Measurements from ENCODE around the gene TMEM150A.
"Not testable (repeated sequence)": the region's sequence is repeated elsewhere in the genome, so short reads cannot be mapped to it uniquely, and the experiment has no call there.

Gene TMEM150A

GRCh38 chr2:85593023-85593422 is 9.5 kb downstream of the TMEM150A start:
- TF ChIP-seq, protein P1, sequence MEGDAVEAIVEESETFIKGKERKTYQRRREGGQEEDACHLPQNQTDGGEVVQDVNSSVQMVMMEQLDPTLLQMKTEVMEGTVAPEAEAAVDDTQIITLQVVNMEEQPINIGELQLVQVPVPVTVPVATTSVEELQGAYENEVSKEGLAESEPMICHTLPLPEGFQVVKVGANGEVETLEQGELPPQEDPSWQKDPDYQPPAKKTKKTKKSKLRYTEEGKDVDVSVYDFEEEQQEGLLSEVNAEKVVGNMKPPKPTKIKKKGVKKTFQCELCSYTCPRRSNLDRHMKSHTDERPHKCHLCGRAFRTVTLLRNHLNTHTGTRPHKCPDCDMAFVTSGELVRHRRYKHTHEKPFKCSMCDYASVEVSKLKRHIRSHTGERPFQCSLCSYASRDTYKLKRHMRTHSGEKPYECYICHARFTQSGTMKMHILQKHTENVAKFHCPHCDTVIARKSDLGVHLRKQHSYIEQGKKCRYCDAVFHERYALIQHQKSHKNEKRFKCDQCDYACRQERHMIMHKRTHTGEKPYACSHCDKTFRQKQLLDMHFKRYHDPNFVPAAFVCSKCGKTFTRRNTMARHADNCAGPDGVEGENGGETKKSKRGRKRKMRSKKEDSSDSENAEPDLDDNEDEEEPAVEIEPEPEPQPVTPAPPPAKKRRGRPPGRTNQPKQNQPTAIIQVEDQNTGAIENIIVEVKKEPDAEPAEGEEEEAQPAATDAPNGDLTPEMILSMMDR (IDR thresholded peaks at IDR 0.05; ENCODE audit: low read depth, low read length, missing control alignments): no peak
- no peak for DNase-seq (ENCODE audit: extremely low read depth, low read depth)
- H3K4me3 ChIP-seq (replicated peaks; ENCODE audit: low read depth, low read length): no peak overlapping the region

DNA sequence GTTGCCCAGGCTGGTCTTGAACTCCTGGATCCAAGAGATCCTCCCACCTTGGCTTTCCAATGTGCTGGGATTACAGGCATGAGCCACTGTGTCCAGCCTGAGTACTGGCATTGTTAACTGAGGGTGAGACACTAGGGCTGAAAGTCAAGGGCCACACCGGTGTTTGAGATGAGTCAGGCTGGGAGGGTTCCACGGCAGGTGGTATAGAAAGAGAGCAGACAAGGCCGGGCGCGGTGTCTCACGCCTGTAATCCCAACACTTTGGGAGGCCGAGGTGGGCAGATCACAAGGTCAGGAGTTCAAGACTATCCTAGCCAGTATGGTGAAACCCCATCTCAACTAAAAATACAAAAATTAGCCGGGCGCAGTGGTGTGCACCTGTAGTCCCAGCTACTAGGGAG is 10.2 kb downstream of the TMEM150A start:
- DNase-seq (ENCODE audit: extremely low read depth, low read depth); H3K4me3 ChIP-seq (replicated peaks; ENCODE audit: low read depth, low read length): not testable (repeated sequence)

- TF ChIP-seq, protein P1 (IDR thresholded peaks at IDR 0.05; ENCODE audit: low read depth, low read length, missing control alignments): no peak
- no peak overlapping the region for H3K4me3 ChIP-seq (replicated peaks; ENCODE audit: low read depth, low read length)
- DNase-seq (ENCODE audit: extremely low read depth, low read depth): no peak
These were observed 10.9 kb downstream of the TMEM150A start for GRCh38 chr2:85591563-85591962.

DNA sequence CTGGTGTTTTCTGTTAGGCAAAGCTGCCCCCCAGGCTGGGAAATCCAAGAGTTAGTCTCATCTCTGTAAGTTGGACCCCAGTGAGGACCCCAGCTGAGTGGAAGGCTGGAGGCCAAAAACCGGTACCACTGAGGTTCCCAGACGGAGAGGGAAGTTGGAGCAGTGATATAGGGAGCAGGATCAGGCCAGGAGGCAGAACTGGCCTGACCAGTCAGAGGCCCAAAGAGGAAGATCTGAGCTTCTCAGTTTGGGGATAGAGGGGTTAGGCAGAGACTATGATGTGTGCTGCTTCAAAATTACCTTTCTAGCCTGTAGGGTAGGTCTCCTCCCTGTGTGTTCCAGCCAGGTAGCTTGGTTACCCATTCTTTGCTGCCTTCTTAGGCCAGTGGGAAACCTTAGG is 11.5 kb downstream of the TMEM150A start:
- DNase-seq (ENCODE audit: extremely low read depth, low read depth): no peak
- H3K4me3 ChIP-seq (replicated peaks; ENCODE audit: low read depth, low read length): no peak overlapping the region
- TF ChIP-seq, protein P1 (IDR thresholded peaks at IDR 0.05; ENCODE audit: low read depth, low read length, missing control alignments): no peak

- H3K4me3 ChIP-seq (replicated peaks; ENCODE audit: low read depth, low read length): no peak overlapping the region
- no peak for DNase-seq (ENCODE audit: extremely low read depth, low read depth)
- TF ChIP-seq, protein P1 (IDR thresholded peaks at IDR 0.05; ENCODE audit: low read depth, low read length, missing control alignments): no peak
These were observed 12.3 kb downstream of the TMEM150A start for GRCh38 chr2:85589982-85590791.

DNA sequence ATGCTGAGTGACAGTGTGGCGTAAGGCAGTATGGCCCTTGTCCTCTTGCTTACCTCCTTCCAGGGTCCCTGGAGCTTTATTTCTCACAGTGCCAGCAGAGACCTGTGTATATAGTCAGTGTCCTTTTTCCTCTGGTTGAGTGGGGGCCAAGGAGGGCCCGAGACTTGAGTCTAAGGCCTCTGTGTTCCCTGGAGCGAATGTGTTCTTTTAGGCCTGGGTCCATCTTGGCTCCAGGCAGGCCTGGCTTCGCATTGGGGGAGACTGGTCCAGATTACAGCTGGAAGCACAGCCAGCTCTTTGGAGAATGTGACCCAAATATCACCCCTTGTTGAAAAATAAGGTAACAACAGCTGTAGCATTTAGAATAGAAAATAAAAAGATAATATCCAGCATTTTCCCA is 13.3 kb downstream of the TMEM150A start:
- TF ChIP-seq, protein P1 (IDR thresholded peaks at IDR 0.05; ENCODE audit: low read depth, low read length, missing control alignments): no peak
- no peak for DNase-seq (ENCODE audit: extremely low read depth, low read depth)
- H3K4me3 ChIP-seq (replicated peaks; ENCODE audit: low read depth, low read length): no peak overlapping the region

DNA sequence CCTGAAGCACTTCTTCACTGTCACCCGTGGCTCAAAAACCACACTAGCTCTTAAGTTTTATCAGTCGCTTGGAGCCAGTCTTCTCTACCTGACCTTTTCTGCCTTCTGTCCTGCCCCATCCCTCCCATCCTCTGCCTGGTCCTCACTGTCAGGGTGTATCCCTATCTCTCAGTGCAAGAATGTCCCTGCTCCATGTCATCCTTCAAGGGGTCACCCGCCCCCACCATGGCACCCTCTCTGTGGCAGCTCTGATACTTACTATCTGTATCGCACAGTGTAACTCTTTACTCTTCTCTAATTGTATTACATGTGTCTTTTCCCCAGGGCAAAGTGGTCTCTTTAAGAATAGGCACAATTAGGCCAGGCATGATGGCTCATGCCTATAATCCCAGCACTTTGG is 13.9 kb downstream of the TMEM150A start:
- no peak for DNase-seq (ENCODE audit: extremely low read depth, low read depth)
- no peak overlapping the region for H3K4me3 ChIP-seq (replicated peaks; ENCODE audit: low read depth, low read length)
- TF ChIP-seq, protein P1 (IDR thresholded peaks at IDR 0.05; ENCODE audit: low read depth, low read length, missing control alignments): no peak
